Measurements from ENCODE around the gene LRGUK.

LRGUK gene

DNA sequence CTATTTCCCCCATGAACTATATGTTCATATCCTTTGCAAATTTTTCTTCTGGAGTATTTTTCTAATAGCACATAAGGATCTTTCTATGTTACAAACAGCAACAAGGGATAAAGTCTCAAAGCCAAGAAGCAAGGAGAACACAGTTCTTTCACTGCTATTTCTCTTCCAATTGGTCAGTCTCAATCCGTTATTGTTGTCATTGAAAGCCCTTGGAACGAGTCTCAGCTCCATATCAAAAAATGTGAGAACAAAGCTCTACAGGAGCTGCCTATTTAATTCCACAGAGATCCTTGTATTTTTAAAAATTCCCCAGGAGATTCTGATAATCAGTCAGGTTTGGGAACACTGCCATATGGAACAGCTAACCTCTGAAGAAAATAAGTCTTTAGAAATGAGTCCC, 173.8 kb downstream of the LRGUK start:
- no peak for DNase-seq (ENCODE audit: low read depth in 2 of 2)

DNA sequence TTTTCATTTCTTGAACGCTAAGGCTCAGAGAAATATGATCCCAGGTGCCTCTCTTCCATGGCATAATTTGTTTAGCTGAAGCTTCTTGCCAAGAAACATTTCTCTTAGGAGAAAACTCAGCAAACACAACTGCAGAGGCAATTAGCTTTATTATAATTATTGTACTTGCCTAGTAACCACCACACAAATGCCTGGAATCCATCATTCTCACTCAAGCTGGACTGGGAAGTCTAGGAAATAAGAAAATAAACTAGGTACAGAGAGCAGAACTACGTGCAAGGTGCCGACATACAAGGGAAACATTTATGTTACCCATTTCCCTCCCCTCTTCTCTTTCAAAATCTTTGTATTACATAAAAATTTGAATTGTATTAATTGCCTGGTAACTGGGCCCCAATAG, 174.5 kb downstream of the LRGUK start:
- no peak for DNase-seq (ENCODE audit: low read depth in 2 of 2)

DNA sequence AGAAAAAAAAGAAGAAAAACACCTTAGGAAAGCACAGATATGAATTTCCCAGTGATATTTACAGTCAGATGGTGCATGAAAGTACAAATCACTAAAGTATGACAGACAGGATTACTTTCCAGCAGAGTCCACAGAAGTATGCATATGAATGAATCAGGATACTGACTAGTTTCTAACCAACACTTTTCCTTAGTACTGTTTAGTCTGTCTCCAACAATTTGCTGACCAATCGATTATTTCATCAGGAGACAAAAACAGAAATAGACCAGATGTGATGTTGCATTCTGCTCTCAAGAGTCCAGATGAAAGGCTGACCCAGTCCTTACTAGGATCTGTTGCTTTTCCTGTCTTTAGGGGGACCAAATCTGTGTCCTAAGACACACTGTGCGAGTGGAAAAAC, 175.0 kb downstream of the LRGUK start:
- DNase-seq (ENCODE audit: low read depth in 2 of 2) = no peak

DNA sequence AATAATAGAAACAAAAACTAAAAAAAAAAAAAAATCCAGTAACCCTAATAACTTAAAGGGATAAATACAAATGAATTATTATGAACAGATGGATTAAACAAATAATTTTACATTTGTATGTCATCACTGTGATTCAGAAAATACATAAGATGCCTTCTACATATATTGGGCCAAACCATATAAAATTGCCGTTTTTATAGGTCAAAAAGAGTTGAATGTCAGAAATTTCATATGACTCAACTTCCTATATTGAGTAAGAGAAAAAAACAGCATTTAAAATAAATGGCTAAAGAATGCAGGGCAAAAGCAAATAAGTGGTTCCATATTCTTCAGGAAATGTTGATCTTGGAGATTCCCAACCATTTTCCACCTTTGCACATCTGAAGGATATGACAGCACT, 180.2 kb downstream of the LRGUK start:
- no peak for DNase-seq (ENCODE audit: low read depth in 2 of 2)

- no peak for DNase-seq (ENCODE audit: low read depth in 2 of 2)
Observed at GRCh38 chr7:134308548-134308947, 181.4 kb downstream of the LRGUK start.

- no peak for DNase-seq (ENCODE audit: low read depth in 2 of 2)
Observed at GRCh38 chr7:134311807-134312206, 184.7 kb downstream of the LRGUK start.

GRCh38 chr7:134312717-134313116, 185.6 kb downstream of the LRGUK start:
- DNase-seq (ENCODE audit: low read depth in 2 of 2) = no peak

DNA sequence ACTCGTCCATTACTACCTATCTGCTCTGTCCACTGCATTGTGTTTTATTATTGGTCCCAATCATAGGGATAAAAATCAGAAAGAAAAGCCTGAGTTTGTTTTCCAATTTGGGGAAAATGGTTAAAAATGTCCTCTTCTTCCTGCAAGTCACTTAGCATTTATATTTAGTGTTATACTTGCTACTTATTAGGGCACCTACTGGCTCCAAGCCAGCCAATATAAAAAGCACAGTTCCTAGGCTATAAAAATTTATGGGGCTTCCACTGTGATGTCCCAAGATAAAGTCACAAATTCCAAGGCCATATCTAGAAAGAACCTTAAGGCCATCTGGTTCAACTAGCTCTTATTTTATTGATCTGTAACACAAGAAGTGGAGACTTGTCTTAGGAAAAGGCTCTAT, 186.4 kb downstream of the LRGUK start:
- no peak for DNase-seq (ENCODE audit: low read depth in 2 of 2)
